Pons (tissue), 1 donor: ENCODE measurements around the gene KCNT1.

Source experiments
- DNase-seq: peaks from one replicate; pipeline ENCODE4 v3.0.0-alpha.2; 2016; ENCODE audit warnings: low spot score

KCNT1 gene

DNA sequence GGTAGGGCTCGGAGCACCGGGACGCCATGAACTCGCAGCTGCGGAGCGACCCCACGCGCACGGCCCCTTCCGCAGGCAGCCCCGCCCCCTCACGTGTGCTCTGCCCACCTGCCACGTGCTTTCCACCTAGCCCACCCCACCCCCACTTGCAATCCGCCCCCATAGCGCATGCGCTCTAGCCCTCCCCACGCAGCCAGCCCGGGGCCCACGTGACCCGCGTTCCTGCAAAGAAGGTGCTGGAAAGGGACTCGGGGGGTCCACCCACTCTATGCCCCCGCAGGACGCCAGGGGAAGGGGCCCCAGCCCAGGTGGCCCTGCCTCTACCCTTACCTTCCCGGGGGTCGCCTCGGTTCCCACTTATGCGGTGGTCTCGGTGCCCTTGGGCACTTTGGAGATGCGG, 2.5 kb upstream of the KCNT1 start, which contains the start of gene SOHLH1:
SOHLH1 (minus strand) TSS at position 42 of the 400 bp plus-strand sequence; CDS start at position 28, 14 bp downstream.
- DNase-seq = no peak

DNA sequence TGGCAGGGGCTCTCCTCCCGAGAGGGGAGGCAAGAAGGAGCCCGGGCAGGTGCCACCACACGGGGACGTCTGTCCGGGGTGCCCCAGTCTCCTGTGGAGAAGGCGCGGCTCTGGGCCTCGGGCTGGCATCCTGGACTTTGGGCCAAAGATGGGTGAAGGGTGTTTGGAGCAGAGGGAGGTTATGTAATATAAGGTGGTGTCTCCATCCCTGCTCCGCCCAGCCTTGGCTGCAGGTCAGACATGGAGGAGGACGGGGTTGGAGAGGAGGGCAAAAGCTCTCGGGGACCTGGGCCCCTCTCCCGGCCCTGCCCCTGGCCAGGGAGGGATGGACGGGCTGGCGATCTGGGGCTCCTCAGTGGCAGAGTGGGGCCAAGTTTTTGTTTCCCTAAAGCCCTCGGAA, 1.5 kb upstream of the KCNT1 start:
- no peak for DNase-seq

DNA sequence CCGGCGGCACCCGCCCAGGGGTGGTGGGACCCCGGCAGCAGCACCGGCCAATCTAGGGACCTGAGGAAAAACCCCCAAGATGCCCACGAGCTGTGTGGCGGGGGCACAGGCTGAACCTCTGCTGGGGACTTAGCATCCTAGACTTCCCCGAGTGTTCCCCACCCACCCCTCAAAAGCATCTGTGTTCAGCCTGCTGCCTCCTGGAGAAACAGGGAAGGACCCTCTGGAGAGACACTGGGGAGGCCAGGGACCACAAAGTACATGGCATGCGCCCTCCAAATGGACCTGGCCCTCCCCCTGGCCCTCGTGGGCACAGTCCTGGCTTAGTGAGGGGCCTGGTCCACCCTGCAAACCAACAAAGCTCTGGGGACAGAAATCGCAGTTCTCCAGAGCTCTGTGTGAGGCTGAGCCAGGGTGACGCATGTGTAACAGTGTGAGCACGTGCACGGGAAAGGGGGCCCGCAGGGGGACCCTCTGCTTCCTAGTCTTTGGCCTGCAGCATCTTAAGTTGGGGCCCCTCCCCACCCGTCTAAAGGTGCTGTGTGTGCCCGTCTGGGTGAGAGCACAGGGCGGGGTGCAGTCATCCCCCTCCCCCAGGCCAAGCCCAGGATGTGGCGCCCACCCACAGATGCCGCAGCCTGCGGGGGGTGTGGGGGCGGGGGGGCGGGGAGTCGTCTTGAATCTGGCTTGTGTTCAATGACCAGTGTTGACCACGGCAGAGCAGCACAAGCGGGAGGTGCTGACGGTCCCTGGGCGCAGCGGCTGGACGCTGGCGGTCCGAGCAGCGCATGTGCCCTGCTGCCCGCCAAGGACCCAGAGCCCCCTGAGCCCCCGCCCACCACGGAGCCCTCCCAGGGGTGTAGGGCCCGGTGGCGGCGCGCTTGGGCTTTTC, 672 bp upstream of the KCNT1 start:
- DNase-seq = no peak

DNA sequence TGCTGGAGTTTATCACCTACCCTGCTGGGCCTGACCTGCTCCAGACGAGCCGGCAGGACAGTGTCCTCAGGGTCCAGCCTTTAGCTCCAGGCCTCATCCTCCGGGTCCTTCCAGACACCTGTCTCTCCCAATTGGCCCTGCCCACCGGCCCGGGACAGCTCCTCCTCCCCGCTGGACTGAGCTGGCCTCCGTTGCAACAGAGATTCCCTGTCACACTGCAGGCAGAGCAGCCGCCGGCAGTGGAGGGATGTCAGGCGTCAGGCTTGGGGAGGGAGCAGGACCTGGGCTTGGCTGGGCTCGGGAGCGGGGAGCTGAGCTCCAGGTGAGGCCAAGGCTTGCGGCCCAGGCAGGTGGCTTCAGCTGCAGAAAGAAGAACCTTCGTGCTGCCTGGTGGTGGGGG, 1.7 kb downstream of the KCNT1 start:
- DNase-seq = no peak

DNA sequence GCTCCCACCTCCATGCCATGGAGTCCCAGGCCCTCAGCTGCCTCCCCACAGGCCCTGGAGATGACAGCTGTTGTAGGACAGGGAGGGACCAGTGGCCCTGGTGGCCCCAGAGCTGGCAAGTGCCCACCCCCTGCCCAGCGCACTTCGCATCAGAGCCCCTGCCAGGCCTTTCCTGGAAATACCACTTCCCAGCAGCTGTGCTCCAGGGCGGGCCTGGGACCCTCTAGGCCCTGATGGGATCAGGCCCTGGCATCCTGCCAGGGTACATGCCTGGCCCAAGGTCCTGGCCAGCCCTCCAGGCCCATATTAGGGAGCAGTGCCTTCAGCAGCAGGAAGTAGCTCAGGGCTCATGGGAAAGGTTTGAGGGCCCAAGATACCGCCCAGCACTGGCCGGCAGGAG, 2.5 kb downstream of the KCNT1 start:
- no peak for DNase-seq

DNA sequence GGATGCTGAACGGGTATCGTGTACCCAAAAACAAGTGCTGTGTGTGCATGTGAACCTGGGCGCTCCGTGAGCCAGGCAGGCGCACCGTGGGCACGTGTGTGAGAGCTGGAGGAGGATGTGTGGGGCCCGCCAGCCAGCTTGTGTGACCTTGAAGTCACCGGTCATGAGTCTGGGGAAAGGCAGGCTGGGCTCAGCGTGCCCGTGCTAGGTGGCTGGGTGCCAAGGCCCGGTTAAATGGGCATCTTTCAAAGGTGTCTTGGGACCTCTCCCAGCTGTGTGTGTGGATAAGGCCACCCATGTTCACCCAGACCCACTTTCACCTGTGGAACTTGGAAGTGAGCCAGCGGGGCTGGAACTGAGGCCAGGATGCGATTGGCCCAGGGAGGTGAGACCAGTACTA, 3.4 kb downstream of the KCNT1 start:
- no peak for DNase-seq

DNA sequence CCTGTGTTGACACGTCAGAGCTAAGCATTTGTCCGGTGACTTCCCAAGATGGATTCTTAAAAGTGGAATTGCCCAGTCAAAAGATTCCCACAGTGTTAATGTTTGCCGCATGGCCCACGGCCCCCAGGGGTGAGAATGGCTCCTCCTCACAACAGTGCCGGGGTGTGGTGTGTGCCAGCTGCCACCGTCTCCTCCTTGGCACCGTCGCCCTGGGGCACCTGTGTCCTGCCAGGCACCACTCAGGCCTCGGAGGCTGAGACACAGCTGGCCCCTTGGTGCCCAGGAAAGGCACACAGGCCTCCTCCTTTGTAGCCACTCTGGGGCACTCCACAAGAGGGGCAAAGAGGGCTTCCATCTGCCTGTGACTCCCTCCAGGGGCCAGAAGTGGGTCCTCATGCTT, 4.3 kb downstream of the KCNT1 start:
- DNase-seq = no peak

DNA sequence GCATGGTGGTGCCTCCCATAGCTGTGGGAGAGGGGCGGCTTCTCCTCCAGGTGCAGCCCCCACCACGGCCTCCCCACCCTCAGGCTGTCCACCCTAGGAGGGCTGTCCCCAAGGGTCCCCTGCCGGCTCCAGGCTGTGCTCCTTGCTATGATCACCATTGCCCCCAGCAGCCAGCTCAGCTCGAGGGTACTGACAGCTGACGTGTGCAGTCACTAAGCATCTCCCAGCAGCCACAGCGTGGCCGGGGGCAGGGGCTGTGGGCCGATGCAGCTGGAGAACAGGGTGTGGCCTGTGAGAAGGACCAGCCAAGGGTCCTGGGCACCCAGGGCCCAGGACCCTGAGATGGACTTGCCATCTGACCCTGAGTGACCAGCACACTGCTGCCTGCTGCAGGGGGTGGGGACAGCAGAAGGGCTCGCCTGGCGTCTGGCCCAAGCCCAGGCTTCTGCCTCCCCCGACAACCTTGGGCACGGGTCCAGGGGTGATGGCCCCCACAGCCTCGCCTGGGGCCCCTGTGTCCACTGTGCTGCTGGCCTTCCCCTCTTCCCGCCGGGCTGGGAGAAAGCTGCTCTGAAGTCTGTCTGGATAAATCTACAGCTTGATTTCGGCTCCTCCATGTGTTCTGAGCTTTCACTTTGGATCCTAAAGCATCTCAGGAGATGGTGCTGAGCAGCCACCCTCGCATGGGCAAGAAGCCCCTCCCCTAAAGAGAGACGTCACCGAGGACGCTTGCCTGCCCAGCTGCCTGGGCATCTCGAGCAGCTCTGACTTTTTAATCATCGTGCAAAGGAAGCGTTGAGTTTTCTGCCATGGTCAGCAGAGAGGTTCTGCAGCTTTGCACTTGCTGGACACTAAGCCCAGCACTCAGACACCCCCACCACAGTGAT, 5.5 kb downstream of the KCNT1 start:
- no peak for DNase-seq

DNA sequence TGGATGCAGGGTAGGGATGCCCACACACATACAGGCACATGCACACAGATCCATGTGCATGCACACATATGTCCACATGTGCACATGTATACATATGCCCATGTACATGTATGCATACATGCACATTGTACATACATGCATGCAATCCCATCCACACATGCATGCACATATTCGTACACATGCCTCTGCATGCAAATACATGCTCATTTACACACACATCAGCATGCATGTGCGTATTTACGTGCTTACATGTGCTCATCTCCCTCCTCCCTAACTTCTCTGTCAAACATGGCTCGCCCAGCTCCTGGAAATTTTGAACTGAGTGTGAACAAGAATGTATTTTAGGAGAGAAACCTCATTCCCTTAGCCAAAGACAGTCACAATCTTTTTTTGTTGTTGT, 6.2 kb downstream of the KCNT1 start:
- DNase-seq = no peak

DNA sequence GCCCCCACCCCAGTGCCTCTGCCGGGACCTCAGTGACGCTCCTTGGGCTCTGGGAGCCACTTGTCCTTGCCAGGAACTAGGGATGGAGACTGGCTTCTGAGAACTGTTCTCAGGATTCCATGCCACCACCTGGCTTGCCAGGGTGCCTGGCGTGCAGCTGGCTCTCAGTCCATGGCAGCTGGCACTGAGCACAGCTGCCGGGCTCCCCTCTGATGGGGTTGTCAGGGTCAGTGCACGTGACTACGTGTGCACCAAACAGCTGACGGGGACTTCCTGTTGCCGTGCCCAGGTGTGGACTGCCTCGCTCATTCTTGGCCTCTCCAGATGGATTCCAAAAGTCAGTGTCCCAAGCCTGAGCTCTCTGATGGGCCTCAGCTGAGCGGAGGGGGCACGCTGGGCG, 9.4 kb downstream of the KCNT1 start:
- DNase-seq = no peak

DNA sequence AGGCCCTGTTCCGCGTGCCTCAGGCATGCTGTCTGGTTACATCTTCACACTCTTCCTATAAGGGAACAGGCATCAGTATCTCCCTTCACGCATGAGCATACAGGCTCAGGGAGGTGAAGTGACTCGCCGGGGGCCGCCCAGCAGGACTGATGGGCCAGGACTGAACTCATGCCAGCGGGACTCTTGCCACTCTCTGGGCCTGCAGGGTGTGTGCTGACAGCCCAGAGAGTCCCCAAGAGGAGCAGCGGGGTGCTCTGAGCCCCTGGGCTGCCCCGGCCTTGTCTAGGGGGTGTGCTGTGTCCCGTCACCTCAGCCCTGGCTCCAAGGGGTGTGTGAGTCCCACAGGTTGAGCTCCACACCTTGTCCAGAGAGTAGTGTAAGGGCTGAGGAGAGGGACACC, 9.9 kb downstream of the KCNT1 start:
- DNase-seq = no peak

DNA sequence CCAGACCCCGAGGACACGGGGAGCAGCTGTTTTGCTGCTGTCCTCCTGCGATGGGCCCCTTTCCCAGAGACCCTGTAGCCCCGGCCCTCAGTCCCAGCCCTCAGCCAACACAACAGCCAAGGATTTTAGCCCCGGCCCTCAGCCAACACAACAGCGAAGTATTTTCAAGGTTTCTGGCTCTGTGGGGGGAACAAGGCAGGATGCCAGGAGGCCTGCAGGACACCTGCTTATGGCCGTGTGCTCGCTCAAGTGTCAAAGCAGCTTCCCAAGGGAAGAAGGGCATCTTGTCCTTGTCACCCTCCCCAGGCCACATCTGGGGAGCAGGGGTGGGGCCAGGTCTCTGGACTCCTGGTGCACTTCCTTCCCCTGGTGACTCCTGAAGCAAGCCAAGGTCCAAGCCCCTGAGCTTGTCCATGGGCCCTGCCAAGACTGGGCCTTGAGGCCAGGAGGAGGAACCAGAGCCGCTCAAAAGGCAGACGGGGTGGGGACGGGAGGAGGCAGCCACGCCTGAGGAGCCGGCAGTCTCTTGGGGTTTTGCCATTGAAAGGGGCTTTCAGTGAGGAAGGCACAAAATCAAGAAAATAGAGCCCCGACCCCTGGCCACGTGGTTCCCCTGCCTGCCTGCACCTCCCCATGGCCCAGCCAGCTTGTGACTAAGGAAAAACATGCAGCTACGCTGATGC, 10.8 kb downstream of the KCNT1 start:
- no peak for DNase-seq

DNA sequence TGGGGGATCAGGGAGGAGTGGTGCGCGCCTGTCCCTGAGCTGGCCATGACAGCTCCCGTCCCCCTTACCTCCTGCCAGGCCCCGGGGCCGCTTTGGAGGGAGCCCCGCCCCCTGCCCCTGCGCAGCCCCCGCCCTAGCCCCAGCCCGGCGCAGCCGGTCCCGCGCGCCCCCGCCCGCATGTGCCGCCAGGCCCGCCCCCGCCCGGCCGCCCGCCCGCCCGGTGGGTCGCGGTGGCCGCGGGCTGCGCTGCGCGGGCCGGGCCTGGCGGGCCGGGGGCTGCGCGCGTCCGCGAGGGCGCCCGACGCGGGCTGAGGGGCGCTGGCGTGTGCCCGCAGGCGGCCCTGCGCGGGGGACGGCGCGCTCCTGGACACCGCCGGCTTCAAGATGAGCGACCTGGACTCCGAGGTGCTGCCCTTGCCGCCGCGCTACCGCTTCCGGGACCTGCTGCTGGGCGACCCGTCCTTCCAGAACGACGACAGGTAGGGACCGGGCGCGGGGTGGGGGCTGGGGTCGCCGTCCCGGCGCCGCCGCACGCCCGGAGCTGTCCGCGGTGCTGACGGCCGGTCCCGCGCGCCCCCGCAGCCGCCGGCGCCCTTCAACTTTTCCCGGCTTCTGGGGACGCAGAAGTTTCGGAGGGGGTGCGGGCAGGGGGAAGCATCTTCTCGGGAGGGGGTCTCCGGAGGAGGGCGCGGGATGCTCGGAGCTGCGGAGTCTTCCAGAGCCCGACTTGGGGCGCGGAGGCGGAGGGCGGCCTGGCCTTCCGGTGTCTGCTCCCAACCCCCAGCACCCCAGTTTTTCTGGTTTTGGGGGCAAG, 12.5 kb downstream of the KCNT1 start:
- no peak for DNase-seq

DNA sequence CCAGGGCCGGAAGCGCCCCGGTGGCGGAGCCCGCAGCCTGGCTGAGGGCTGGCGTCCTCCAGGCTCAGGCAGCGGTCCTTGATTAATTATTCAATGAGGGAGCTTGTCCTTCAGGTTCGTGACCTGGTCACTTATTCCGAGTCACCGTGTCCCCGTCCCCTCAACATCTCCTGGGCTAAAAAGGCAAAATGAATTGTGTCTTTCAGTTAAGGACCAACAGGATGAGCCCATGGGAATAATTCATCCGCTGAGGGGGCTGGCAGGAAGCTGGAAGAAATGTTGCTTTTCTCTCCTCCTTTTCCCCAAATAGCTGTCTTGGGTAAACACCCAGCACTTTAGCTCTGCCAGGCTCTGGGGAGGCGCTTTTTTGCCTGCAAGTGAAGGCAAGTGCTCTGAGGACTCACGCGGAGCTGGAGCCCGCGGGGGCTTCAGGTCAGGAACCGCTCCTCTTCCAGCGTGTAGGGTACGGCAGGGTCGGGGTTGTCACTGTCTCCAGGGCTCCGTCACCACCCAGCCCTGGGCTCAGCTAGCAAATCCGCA, 13.1 kb downstream of the KCNT1 start:
- no peak for DNase-seq

DNA sequence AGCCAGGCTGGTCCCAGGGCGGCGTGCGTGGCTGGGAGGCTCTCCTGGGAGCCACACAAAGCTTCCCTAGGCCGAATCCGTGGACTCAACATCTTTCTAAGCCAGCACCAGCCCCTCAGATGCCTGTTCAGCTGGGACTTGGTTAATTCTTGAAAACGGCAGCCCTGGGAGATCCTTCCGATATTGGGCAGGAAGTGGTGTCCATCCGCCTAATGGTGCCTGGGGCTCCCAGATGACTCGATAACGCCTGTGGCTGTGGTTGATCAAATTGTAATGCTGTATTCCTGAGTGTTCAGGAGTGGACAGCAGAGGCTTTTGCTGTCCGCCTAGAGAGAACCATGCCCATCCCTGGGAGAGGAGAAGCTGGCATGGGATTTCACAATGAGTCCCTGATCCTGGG, 14.1 kb downstream of the KCNT1 start:
- DNase-seq = no peak

DNA sequence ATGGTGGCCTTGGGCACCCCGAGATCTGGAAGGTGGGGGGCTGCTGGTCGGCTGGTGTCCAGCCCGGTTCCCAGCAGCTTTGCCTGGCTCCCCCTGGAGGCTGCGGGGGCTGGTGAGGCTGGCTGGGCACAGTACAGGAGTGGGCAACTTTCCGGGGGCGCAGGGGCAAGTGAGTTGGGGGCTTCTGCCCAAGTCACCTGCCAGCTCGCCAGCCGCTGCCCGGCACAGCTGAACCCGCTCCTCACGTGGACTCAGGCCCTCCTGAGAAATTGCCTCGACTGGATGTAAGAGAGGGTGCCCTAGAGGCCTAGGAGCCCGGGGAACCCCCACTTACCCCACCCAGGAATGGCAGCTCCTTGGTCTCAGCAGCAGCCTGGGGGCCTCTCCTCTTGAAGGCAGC, 15.4 kb downstream of the KCNT1 start:
- no peak for DNase-seq

DNA sequence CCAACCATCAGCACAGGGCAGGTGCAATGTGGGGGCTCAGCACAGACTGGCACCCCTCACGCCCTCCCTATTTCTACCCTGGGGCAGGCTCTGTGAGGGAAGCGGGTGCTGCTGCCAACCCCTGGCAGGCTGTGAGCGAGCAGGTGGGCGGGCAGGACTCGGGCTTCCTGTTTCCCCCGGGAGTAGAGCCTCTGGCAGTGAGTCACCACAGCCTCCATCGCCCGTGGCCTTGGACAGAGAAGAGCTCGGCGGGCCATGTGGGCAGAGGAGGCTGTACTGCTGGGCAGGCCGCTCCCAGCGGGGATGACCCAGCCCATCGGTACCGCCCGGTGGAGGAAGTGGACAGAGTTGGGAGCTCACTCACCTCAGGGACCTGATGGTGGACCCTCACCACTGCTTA, 16.6 kb downstream of the KCNT1 start:
- no peak for DNase-seq

DNA sequence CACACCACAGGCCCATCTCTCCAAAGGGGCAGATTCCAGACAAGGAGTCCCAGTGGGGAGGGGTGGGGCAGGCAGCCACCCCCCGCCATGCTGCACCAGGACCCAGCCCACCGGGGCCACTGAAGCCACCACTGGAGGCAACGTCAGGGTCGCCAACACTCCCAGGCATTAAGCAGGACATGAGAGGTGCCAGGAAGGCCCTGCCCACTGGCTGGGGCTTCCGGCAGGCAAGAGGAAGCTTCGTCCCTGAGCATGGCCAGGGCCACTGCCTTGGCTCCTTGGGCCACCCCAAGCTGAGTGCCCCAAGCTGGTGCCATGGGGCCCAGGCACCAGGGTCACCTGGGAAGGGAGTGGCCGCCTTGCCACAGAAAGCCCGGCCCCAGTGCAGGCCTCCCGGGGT, 17.5 kb downstream of the KCNT1 start:
- no peak for DNase-seq

DNA sequence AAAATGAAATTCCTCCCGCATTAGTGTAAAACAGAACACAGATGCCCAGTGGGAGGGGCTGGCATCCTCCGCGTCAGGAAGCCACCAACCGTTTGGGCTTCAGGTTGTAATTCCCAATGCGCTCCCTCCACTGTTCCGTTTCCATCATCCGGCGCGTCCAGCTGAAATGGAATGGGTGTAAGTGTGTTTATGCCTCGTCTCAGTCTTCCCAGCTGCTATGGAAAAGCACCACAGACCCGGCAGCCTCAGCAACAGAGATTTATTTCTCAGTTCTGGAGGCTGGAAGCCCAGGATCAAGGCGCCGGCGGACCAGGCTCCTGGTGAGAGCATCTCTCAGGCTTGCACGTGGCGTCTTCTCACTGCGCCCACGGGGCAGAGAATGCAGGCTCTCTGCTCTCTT, 20.4 kb downstream of the KCNT1 start:
- DNase-seq = no peak

DNA sequence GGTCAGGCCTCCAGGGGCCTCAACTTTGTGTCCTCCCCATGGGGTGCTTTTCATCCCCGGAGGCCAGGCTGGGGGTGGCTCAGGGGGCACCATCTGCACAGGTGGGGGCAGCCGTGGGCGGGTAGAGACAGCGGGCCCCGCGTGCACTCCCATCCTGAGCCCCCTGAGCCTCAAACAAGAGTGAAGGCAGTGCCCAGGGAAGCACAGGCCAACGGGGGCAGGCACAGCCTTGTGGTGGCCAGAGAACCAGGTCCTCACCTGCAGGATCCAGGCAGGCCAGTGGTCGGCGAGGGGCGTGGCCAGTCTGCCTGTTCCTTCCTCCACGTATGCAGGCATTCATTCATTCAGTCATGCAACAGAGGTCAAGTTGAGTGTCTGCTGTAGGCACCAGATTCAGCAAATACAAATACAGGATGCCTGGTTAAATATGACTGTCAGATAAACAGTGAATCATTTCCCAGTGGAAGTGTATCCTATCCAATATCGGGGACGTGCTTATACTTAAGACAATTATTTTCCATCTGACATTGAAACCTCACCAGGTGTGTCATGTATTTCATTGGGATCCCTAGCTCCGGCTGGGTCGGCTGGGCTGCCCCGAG, 22.3 kb downstream of the KCNT1 start:
- DNase-seq = no peak
